Kidney capillary endothelial cell (primary cell): ENCODE data around the gene PSMD14.
A peak's percentile ranks its signal among the peaks of the same experiment; 100 is the strongest.
"Not testable (repeated sequence)": the region's sequence is repeated elsewhere in the genome, so short reads cannot be mapped to it uniquely, and the experiment has no call there.

Experiments
- DNase-seq: peaks from one replicate; pipeline ENCODE4 v3.0.0-alpha.2; 2018; ENCODE audit warnings: low spot score

PSMD14 gene

GRCh38 chr2:161308178-161308955 is at the start of gene PSMD14:
Gene PSMD14 (plus strand): TSS chr2:161308425. CDS start chr2:161318826, 10,401 bp downstream.
- DNase-seq = peak; percentile 97

- no peak for DNase-seq
These were observed 42.4 kb upstream of the PSMD14 start for GRCh38 chr2:161265874-161266273.

GRCh38 chr2:161269111-161269510 is 39.1 kb upstream of the PSMD14 start:
- no peak for DNase-seq

GRCh38 chr2:161273038-161273760 is 35.0 kb upstream of the PSMD14 start:
- peak; percentile 74 for DNase-seq

DNA sequence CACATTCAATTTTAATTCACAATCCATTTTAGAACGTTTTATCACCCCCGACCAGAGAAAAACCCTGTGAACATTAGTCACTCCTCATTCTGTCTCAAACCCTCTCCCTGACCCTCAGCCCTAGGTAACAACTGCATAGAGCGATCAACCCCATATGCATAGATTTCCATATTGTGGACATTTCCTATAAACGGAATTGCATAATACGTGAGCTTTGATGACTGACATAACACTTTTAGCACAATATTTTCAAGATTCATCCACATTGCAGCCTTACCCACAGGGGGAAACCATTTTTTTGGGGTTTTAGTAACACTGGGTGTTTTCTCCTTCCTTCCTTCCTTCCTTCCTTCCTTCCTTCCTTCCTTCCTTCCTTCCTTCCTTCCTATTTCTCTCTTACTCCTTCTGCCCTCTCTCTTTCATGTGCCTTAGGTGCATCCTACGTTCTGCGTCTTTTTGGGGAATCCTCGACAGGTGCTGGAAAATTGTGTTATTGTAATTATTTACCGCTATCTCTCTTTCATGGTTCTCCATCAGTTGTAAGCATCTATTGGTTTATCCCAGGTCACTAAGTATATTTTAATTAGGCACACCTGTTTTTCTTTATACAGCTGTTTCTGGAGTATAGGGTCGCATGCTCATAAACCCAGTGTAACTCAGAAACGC is 29.5 kb upstream of the PSMD14 start:
- DNase-seq = peak; percentile 6

DNA sequence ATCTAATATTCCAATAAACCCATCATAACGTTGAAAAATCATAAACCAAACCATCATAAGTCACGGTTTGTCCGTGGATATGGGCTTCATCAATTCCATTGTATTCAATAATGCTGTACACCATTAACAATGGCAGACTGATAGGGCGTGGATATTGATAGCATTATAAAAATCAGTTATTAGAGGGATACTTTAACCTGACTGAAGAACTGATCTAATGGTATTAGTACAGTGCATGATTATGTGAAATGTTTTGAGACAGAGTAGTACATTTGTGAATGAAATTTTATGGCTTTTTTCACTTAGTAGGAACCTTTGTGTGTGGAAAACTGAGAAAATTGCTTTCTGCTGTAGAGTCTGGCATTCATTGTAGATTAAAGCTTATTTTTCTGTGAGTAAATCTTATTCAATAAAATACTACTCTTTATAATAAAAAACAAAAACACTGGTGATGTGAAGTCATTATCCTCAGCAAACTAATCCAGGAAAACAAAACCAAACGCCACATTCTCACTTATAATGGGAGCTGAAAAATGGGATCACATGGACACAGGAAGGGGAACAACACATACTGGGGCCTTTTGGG is 28.9 kb upstream of the PSMD14 start:
- not testable (repeated sequence) for DNase-seq

GRCh38 chr2:161280906-161281323 is 27.3 kb upstream of the PSMD14 start:
- DNase-seq = peak; percentile 4

- not testable (repeated sequence) for DNase-seq
These were observed 26.5 kb upstream of the PSMD14 start for GRCh38 chr2:161281615-161282310.

- not testable (repeated sequence) for DNase-seq
These were observed 25.9 kb upstream of the PSMD14 start for GRCh38 chr2:161282311-161282644.

DNA sequence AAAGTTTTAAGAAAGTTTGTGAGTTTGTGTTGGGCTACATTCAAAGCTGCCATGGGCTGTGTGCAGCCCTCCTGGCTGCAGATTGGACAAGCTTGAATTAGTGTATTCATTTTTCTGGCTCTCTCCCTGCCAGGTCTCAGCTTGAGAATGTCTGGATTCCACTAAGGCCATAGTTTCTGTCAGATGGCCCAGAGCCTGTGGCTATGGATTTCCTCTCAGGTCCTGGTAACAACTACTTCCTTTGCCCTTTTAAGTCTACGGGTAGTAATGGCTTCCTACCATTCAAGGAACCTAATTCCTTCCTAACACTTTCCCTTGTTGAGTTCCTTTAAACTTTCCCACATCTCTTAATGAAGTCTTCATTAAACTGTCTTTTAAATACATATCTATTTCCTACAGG is 24.3 kb upstream of the PSMD14 start:
- DNase-seq = no peak

DNA sequence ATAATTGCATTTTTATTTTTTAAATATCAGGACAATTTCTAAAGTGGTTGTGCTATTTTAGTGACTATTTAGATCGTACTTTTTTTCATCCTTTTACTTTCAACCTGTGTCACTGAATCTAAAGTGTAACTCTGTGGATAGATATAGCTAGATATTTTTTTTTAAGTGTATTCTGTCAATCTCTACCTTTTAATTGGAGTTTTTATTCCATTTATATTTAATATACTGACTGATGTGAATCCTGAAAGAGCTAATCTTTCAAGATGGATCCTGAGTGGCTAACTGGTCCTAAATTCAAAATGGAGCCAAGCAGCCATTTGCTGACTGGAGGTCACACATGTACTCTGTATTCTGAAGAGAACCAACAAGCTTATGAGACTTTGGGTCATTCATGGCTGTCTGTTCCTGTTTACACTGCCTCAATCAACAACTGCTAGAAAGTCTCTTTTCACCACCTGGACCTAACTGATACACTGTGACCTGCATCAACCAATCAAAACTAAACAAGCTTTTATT is 4.6 kb upstream of the PSMD14 start:
- DNase-seq = no peak

- DNase-seq = no peak
These were observed 1.3 kb upstream of the PSMD14 start for GRCh38 chr2:161306919-161307318.

DNA sequence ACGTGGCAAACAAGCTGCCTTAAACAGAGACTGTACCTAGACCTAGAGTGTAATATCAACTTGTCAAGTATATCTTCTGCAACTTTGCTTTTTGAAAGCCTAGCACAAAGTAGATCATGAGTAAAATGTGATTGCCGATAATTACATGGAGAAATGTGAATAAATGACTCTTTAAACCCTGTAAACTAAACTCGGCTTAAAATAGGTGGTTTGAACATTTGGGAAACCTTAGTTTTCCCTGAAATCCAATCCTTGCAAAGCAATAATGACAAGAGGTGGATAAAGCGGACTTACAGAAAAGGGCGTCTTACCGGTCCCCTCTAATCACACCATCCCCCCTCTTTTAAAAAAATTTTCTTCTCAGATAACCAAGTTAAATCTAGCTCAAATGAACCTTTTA is 549 bp upstream of the PSMD14 start:
- DNase-seq = no peak

- peak; percentile 15 for DNase-seq
These were observed 4.8 kb downstream of the PSMD14 start for GRCh38 chr2:161312996-161313395.

DNA sequence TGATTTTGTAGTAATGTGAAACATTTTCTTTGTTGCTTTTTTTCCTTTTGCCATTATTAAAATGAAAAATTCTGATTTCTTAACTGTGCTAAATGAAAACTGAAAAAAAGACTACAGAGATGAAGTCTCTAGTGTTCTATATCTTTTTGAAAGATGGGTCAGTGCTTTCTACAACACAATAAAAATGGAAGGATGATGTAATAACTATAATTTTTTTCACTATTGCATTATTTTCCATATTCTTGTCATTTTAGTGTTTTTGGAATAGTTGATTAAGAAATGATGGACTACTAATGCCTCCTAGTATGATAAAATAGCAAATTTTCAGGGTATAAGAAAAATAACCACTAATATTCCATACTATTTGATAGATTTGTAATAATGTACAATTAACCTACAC is 7.2 kb downstream of the PSMD14 start:
- DNase-seq = no peak

GRCh38 chr2:161316701-161317100 is 8.5 kb downstream of the PSMD14 start:
- no peak for DNase-seq

DNA sequence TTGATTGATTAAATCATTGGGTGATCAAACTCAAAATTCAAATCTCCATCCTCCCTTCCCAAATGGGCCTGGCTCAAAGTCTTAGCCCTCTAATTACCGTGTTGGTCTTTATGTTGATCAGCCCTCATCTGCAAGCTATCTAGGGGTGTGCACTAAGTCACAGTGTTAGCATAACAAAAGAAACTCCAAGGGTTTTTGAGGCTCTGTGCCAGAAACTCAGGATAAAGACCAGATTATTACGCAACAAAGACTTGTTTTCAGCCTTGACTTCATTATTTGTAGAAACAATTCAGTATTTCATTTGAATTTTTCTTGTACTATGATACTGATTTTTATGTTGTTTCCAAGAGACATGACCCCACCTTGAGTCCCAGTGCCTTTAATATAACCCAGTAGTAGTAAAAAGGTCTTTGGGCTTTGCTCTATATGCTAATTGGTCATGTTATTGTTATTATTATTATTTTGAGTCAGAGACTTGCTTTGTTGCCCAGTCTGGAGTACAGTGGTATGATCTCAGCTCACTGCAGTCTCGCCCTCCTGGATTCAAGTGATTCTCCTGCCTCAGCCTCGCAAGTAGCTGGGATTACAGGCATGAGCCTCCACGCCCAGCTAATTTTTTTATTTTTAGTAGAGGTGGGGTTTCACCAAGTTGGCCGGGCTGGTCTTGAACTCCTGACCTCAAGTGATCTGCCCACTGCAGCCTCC is 13.9 kb downstream of the PSMD14 start:
- no peak for DNase-seq

- DNase-seq = no peak
These were observed 16.7 kb downstream of the PSMD14 start for GRCh38 chr2:161324876-161325275.

DNA sequence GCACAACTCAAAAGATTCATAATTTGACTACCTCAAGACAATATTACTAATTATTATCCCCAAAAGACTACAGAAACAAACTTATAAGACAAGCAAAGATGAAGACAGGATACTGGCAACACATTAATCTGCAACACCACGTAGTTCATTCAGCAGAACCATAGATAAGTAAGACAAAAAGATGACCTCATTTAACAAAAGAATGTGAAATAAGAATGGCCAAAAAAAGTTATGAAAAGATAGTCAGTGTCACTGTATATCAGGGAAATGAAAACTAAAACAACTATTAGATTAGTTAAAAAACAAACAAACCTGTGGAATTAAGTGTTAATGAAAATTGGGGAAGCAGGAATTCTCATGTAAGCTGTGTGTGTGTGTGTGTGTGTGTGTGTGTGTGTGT is 19.4 kb downstream of the PSMD14 start:
- DNase-seq = no peak

- DNase-seq = no peak
These were observed 24.2 kb downstream of the PSMD14 start for GRCh38 chr2:161332371-161332967.

DNA sequence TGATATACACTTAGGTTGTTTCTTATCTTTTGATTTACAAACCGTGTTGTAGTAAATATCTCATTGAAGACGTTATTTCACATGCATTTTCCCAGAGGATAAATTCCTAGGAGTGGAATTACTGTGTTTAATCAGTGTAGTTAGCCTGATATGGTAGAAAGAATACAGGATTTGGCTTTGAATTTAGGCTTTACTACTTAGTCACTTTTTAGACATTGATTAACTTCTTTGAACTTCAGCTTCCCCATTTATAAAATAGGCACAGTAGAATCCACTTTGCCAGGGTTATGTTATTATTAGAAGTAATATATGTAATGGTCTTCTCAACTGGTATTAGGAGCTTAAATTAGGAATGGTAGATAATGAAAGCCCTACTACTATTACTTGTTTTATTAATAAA is 27.4 kb downstream of the PSMD14 start:
- DNase-seq = no peak
